ENCODE results near the gene PIEZO2.

DNA sequence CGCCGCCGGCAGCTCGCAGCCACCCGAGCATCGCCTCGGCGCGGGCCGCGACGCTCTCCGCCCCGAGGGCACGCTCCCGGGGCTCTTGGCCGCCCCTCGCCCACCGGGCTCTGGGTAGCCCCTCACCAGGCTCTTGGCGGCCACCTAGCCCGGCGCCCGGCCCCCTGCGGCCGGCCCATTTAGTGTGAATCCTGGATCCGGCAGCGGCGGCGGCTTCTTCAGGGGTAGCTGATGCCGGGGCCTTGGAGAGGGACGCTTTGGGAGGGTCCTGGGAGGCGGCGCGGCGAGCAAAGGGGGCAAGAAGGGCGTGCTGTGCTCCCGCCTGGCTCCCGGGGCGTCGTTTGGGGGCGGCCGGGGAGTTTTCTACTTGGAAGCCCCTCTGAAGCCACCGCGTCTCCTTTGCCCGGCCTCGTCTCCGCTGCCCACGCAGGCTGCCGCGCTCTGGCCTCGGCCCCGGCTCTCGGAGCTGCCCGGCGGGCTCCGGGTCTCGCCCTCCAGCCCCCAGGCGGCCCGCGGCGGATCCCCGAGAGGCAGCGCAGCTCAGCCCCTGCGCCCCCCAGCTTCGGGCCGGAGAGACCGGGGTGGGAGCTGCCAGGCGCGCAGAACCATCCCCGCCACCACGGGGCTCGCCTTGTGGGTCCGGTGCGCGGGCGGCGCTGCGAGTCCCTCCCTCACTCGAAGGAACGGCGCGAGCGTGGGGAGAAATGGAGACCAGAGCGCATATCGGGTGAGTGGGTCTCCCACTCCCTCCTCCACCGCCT is 509 bp downstream of the PIEZO2 start:
- TF ChIP-seq, protein P1, sequence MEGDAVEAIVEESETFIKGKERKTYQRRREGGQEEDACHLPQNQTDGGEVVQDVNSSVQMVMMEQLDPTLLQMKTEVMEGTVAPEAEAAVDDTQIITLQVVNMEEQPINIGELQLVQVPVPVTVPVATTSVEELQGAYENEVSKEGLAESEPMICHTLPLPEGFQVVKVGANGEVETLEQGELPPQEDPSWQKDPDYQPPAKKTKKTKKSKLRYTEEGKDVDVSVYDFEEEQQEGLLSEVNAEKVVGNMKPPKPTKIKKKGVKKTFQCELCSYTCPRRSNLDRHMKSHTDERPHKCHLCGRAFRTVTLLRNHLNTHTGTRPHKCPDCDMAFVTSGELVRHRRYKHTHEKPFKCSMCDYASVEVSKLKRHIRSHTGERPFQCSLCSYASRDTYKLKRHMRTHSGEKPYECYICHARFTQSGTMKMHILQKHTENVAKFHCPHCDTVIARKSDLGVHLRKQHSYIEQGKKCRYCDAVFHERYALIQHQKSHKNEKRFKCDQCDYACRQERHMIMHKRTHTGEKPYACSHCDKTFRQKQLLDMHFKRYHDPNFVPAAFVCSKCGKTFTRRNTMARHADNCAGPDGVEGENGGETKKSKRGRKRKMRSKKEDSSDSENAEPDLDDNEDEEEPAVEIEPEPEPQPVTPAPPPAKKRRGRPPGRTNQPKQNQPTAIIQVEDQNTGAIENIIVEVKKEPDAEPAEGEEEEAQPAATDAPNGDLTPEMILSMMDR (IDR thresholded peaks at IDR 0.05; ENCODE audit: poor library complexity, severe bottlenecking): no peak
- no peak for TF ChIP-seq TAF1 (IDR thresholded peaks at IDR 0.05; ENCODE audit: low read depth)
